Adrenal gland (tissue), 5 donors: ENCODE measurements around the gene DLG5.

ENCODE experiments used
- CTCF ChIP-seq, 6 experiments: fragments of 450-650 bp in 4 of 6; fragments of 200-600 bp in 2 of 6; sonication (generic) in 1 of 6; IDR thresholded peaks; 1 replicate in 5 of 6; 2 replicates in 1 of 6; pipeline versions ENCODE4 v1.5.1 to v1.8.0; 2016 to 2021; ENCODE audit warnings: antibody characterized with exemption in 6 of 6, mild to moderate bottlenecking in 2 of 6, moderate library complexity in 1 of 6
- POLR2A ChIP-seq, 2 donors: fragments of 450-650 bp; IDR thresholded peaks; one replicate each; pipeline ENCODE4 v1.6.1; 2017; ENCODE audit warnings: antibody characterized with exemption in 2 of 2, mild to moderate bottlenecking in 2 of 2, moderate library complexity in 1 of 2
- donor health status: DM: no; HTN: no; CAD: no.

GRCh38 chr10:77806511-77807157 lies 119.9 kb downstream of the DLG5 start:
- TF ChIP-seq CTCF (IDR thresholded peaks at IDR 0.05) (no peak), POLR2A (IDR thresholded peaks at IDR 0.05) (no peak)
